Measurements from ENCODE around the gene FOSL1. TPM values are rescaled to one million over a fixed set of nuclear protein-coding genes. Genes with fewer than 3 reads are reported as not detected.
"Not testable (repeated sequence)": the region's sequence is repeated elsewhere in the genome, so short reads cannot be mapped to it uniquely, and the experiment has no call there.

The FOSL1 gene
- total and polyA plus RNA-seq, 4 donors, result 0.17 to 0.20 TPM; not detected in 2

DNA sequence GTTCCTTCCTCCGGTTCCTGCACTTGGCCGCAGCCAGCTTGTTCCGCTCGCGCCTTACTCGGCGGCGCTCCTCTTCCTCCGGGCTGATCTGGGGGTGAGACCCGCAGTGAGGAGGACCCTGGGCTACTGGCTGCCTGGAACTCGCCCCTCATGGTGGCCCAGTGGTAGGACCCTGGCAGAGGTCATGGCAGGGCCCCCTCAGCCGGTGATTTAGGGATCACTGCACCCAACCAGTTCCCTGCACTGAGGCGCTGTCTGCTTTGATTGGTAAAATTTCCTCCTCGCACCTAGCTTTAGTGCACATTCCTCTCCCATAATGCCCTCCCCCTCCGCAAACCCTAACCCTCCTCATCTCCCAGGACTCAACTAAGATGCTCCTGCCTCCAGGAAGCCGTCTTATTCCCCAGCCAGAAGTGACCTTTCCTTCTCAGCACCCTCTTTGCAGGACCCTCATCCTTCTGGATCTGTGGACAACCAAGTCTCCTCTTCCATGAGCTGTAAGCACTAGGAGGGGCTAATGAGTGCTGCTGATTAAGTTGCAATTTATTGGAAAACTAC lies 6.1 kb downstream of the FOSL1 start (continued):
- TF ChIP-seq, protein P1, sequence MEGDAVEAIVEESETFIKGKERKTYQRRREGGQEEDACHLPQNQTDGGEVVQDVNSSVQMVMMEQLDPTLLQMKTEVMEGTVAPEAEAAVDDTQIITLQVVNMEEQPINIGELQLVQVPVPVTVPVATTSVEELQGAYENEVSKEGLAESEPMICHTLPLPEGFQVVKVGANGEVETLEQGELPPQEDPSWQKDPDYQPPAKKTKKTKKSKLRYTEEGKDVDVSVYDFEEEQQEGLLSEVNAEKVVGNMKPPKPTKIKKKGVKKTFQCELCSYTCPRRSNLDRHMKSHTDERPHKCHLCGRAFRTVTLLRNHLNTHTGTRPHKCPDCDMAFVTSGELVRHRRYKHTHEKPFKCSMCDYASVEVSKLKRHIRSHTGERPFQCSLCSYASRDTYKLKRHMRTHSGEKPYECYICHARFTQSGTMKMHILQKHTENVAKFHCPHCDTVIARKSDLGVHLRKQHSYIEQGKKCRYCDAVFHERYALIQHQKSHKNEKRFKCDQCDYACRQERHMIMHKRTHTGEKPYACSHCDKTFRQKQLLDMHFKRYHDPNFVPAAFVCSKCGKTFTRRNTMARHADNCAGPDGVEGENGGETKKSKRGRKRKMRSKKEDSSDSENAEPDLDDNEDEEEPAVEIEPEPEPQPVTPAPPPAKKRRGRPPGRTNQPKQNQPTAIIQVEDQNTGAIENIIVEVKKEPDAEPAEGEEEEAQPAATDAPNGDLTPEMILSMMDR (IDR thresholded peaks at IDR 0.05; ENCODE audit: low read depth, low read length, missing input control), result no peak
- TF ChIP-seq GABPA (IDR thresholded peaks at IDR 0.05 in 1 of 2, conservative IDR thresholded peaks at IDR 0.05 in 1 of 2), result no peak
- no peak for TF ChIP-seq HNF4A (conservative IDR thresholded peaks at IDR 0.05)

DNA sequence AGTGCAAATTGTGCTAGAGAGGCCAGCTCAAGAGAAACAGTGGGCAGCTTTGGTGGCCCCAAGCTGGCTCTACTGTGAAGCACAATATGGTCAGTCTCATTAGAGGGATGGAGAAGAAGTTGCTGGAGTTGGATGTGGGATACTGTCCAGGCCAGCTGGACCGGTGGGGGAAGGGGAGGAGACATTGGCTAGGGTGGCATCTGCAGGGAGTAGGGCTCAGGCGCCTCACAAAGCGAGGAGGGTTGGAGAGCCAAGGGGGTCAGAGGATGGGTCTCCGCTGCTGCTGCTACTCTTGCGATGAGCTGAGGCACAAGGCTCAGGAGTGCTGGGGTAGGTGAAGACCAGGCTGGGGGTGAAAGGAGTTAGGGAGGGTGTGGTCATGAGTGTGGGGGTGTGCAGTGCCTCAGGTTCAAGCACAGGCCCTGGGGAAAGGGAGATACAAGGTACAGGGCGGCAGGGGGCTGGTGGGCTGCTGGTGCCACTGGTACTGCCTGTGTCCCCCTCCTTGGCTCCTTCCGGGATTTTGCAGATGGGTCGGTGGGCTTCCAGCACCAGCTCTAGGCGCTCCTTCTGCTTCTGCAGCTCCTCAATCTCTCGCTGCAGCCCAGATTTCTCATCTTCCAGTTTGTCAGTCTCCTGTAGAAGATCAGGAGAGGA lies 7.4 kb downstream of the FOSL1 start:
- TF ChIP-seq HNF4G (IDR thresholded peaks at IDR 0.05), result no peak
- DNase-seq (ENCODE audit: low spot score), result no peak
- H3K27me3 ChIP-seq (ENCODE audit: control insufficient read depth in 4 of 4, insufficient read depth in 4 of 4, low read length in 3 of 4), result no peaks in the 10 kb centered on the region
- H3K36me3 ChIP-seq (ENCODE audit: control insufficient read depth in 4 of 4, insufficient read depth in 3 of 4, low read depth in 1 of 4, low read length in 3 of 4), result no peaks in the 10 kb centered on the region
- H3K4me1 ChIP-seq (ENCODE audit: control insufficient read depth in 4 of 4, insufficient read depth in 4 of 4, low read length in 3 of 4), result peaks cover 7 to 37% (median 24%) of the 10 kb centered on the region in 4 donors
- no peaks in the 10 kb centered on the region for H3K9me3 ChIP-seq (ENCODE audit: control insufficient read depth in 4 of 4, low read length in 3 of 4)
- no peak overlapping the region for H3K4me3 ChIP-seq (ENCODE audit: low read depth in 1 of 3, low read length in 3 of 3)
- H3K9ac ChIP-seq (ENCODE audit: low read depth in 1 of 2, low read length in 2 of 2), result no peak overlapping the region
- WGBS, result 82% methylated on average over 10 of the region's 10 CpGs
- H3K27ac ChIP-seq (ENCODE audit: low read depth in 1 of 2, low read length in 2 of 2), result peak overlapping the region in 1 of 2 donors; percentile 83

DNA sequence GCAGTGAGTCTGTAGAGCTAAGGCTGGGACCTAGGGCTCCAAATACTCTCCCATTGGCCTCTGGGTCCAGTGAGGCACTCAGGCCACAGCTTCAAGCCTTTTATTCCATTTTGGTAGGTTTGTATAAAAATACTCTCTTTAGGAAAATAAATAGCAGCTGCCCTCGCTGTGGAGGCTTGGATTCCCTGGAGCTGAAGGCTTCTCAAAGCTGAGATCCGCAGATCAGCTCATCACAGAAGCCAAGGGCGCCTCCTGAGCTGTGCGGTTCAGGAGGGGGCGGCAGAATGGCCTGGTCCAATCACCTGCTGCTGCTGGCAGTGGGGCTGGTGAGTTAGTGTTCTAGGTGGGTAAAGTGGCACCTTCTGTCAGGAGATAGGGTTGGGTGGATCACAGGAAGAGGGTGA lies 8.0 kb downstream of the FOSL1 start:
- H3K9me3 ChIP-seq (ENCODE audit: control insufficient read depth in 4 of 4, low read length in 3 of 4); DNase-seq (ENCODE audit: low spot score); H3K27me3 ChIP-seq (ENCODE audit: control insufficient read depth in 4 of 4, insufficient read depth in 4 of 4, low read length in 3 of 4); H3K36me3 ChIP-seq (ENCODE audit: control insufficient read depth in 4 of 4, insufficient read depth in 3 of 4, low read depth in 1 of 4, low read length in 3 of 4); H3K9ac ChIP-seq (ENCODE audit: low read depth in 1 of 2, low read length in 2 of 2): not testable (repeated sequence)
- WGBS, result 78% methylated on average over 5 of the region's 5 CpGs
- H3K27ac ChIP-seq (ENCODE audit: low read depth in 1 of 2, low read length in 2 of 2), result peak overlapping the region; percentile 83 to 89
- H3K4me3 ChIP-seq (ENCODE audit: low read depth in 1 of 3, low read length in 3 of 3), result peak overlapping the region in 1 of 3 donors; percentile 64
- H3K4me1 ChIP-seq (ENCODE audit: control insufficient read depth in 4 of 4, insufficient read depth in 4 of 4, low read length in 3 of 4), result peaks cover 10 to 42% (median 30%) of the 10 kb centered on the region in 4 donors

DNA sequence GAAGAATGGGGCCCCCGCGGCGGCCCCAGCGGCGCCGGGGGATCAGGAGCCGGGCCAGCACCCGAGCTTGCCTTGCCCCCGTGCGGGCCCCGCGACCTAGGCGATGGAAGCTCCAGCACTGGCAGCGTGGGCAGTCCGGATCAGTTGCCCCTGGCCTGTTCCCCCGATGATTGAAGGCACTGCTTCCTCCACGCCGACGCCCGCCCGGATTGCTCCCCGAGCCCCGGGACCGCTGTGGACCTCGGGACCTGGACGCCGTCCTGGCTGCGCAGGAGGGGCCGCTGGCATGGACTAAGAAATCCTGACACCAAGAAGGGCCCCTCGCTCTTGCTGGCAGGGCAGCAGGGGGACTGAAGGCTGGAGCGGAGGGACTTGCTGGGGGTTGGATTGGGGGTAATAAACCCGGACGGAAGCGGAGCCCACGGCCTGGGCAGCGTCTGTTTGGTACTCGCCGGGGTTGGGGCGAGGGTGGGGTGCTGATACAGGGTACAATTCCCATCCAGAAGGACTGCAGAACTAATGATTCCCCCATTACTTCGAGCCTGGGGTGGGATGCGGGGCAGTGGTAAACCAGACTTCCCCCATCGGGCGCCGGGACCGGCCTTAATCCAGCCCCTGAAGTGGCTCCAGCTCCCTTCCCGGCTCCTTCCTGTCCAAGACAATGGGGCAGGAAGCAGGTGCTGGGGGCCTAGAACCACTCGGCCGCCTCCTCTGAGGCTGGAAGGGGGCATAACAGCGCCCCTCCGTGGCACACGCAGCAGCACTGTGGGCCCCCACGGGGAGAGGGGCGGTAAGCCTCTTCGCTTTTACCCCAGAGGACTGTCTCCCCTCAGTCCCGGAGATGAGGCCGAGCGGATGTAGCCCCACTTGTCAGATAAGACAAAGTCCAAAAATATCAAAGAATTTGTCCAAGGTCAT lies 8.7 kb downstream of the FOSL1 start:
- Histone ChIP-seq H3K4me3 (ENCODE audit: low read depth in 1 of 3, low read length in 3 of 3) (peak overlapping the region; percentile 32 to 70 (median 64)), H3K4me1 (ENCODE audit: control insufficient read depth in 4 of 4, insufficient read depth in 4 of 4, low read length in 3 of 4) (peaks cover 10 to 42% (median 30%) of the 10 kb centered on the region in 4 donors), H3K27ac (ENCODE audit: low read depth in 1 of 2, low read length in 2 of 2) (peak overlapping the region; percentile 83 to 89), H3K27me3 (ENCODE audit: control insufficient read depth in 4 of 4, insufficient read depth in 4 of 4, low read length in 3 of 4) (no peaks in the 10 kb centered on the region), H3K36me3 (ENCODE audit: control insufficient read depth in 4 of 4, insufficient read depth in 3 of 4, low read depth in 1 of 4, low read length in 3 of 4) (no peaks in the 10 kb centered on the region), H3K9me3 (ENCODE audit: control insufficient read depth in 4 of 4, low read length in 3 of 4) (no peaks in the 10 kb centered on the region), H3K9ac (ENCODE audit: low read depth in 1 of 2, low read length in 2 of 2) (peak overlapping the region; percentile 3 to 44)
- DNase-seq (ENCODE audit: low spot score), result no peak
- 22% methylated on average over 57 of the region's 57 CpGs for WGBS
- TF ChIP-seq TAF1 (conservative IDR thresholded peaks at IDR 0.05), result no peak
- peak in 1 of 2 donors; percentile 10 for TF ChIP-seq RXRA (IDR thresholded peaks at IDR 0.05)
- peak; percentile 53 for TF ChIP-seq NR2F2 (IDR thresholded peaks at IDR 0.05)

Measured in liver (tissue), 9 donors.